ENCODE measurements around the gene PPP4R4. TPM values are rescaled to one million over a fixed set of nuclear protein-coding genes. Genes with fewer than 3 reads are reported as not detected.
"Not testable (repeated sequence)": the region's sequence is repeated elsewhere in the genome, so short reads cannot be mapped to it uniquely, and the experiment has no call there.

The PPP4R4 gene
- total RNA-seq, 1 donor from 2014 or later, result 5.9 TPM

DNA sequence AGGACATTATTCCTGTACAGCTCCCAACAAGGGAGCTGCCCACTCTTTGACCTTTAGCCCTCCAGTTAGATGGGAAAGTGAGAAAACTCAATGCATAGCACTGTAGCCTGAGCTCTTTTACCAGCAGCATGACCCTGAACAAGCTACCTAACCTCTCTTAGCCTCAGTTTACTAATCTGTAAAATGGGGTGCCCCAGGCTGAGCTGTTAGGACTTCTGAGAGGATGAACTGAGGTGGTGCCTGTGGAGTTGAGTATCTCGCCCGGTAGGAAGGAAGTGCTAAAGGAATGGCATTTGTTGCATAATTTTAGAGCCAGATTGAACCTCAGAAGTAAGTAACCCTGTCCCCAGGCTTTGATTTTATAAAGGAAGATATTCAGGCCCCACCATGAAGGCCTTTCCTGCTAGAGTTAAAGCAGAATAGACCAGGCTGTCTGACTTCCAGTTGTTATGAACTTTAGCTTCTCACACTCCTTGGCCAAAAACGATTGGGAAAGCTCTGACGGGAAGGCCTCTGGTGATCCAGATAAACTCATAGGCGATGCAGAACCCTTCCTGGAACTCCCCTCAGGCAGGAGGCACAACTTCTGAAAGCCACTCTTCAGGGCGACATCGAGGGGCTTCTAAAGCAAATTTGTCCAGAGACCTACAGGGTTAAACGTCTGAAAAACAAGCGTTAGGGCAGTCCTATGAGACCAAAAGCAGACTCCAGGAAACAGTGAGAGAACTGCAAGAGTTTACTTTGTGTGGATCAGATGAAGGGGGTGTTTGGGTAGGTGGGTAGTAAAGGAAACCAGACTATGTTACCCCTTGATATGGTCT, 121.4 kb downstream of the PPP4R4 start:
- DNase-seq, result no peak
- no peak for ATAC-seq
- H3K4me3 ChIP-seq, result no peak overlapping the region
- intact Hi-C loops (cut with DNase I), result no loop called here
- H3K27me3 ChIP-seq (ENCODE audit: low read depth), result peaks cover 12% of the 10 kb centered on the region
- TF ChIP-seq, protein P1, sequence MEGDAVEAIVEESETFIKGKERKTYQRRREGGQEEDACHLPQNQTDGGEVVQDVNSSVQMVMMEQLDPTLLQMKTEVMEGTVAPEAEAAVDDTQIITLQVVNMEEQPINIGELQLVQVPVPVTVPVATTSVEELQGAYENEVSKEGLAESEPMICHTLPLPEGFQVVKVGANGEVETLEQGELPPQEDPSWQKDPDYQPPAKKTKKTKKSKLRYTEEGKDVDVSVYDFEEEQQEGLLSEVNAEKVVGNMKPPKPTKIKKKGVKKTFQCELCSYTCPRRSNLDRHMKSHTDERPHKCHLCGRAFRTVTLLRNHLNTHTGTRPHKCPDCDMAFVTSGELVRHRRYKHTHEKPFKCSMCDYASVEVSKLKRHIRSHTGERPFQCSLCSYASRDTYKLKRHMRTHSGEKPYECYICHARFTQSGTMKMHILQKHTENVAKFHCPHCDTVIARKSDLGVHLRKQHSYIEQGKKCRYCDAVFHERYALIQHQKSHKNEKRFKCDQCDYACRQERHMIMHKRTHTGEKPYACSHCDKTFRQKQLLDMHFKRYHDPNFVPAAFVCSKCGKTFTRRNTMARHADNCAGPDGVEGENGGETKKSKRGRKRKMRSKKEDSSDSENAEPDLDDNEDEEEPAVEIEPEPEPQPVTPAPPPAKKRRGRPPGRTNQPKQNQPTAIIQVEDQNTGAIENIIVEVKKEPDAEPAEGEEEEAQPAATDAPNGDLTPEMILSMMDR (IDR thresholded peaks at IDR 0.05), result no peak
- H3K27ac ChIP-seq, result no peak overlapping the region
- no peaks in the 10 kb centered on the region for H3K9me3 ChIP-seq
- no peaks in the 10 kb centered on the region for H3K36me3 ChIP-seq
- H3K4me1 ChIP-seq, result no peaks in the 10 kb centered on the region

DNA sequence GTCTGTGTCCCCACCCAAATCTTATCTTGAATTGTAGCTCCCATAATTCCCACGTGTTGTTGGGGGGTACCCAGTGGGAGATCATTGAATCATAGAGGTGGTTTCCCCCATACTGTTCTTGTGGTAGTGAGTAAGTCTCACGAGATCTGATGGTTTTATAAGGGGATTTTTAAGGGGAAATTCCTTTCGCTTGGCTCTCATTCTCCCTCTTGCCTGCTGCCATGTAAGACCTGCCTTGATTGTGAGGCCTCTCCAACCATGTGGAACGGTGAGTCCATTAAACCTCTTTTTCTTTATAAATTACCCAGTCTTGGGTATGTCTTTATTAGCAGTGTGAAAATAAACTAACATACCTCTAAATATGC, 122.0 kb downstream of the PPP4R4 start:
- H3K36me3 ChIP-seq; H3K4me1 ChIP-seq; H3K27ac ChIP-seq; DNase-seq; H3K9me3 ChIP-seq; ATAC-seq; H3K4me3 ChIP-seq; intact Hi-C loops (cut with DNase I): not testable (repeated sequence)
- peaks cover 12% of the 10 kb centered on the region for H3K27me3 ChIP-seq (ENCODE audit: low read depth)

DNA sequence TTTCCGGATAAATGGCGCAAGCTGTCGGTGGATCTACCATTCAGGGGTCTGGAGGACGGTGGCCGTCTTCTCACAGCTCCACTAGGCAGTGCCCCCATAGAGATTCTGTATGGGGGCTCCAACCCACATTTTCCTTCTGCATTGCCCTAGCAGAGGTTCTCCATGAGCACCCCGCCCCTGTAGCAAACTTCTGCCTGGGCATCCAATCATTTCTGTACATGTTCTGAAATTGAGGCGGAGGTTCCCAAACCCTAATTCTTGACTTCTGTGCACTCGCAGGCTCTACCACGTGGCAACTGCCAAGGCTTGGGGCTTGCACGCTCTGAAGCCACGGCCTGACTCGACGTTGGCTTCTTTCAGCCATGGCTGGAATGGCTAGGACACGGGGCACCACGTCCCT, 124.0 kb downstream of the PPP4R4 start:
- H3K27me3 ChIP-seq (ENCODE audit: low read depth), result peaks cover 12% of the 10 kb centered on the region
- no peaks in the 10 kb centered on the region for H3K9me3 ChIP-seq
- TF ChIP-seq, protein P1 (IDR thresholded peaks at IDR 0.05), result no peak
- H3K36me3 ChIP-seq, result no peaks in the 10 kb centered on the region
- no peak overlapping the region for H3K27ac ChIP-seq
- ATAC-seq, result no peak
- no peak overlapping the region for H3K4me3 ChIP-seq
- no peak for DNase-seq
- H3K4me1 ChIP-seq, result no peaks in the 10 kb centered on the region
- intact Hi-C loops (cut with DNase I), result no loop called here

DNA sequence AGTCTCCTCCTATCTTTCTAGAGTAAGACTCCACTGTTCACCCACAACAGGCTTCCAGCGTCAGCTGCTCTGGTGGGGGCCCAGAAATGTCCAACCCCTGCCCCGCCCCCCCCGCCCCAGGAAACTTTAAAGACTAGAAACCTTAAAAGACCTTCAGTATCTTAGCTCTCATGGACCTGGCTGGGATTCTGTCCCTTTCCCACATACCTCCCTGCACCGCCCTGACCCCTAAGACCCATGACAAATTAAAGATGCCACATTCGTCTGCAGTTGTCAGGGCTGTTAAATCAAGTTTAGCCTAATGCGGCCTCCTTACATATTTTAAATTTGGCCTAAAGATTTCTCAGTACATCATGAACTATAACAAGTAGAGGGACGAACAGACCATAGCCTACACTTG, 129.0 kb downstream of the PPP4R4 start:
- no peak overlapping the region for H3K27ac ChIP-seq
- H3K36me3 ChIP-seq, result no peaks in the 10 kb centered on the region
- no peak for ATAC-seq
- H3K27me3 ChIP-seq (ENCODE audit: low read depth), result peaks cover 3% of the 10 kb centered on the region
- H3K4me3 ChIP-seq, result no peak overlapping the region
- DNase-seq, result no peak
- H3K4me1 ChIP-seq, result no peaks in the 10 kb centered on the region
- intact Hi-C loops (cut with DNase I), result no loop called here
- peaks cover 9% of the 10 kb centered on the region for H3K9me3 ChIP-seq
- TF ChIP-seq, protein P1 (IDR thresholded peaks at IDR 0.05), result no peak

DNA sequence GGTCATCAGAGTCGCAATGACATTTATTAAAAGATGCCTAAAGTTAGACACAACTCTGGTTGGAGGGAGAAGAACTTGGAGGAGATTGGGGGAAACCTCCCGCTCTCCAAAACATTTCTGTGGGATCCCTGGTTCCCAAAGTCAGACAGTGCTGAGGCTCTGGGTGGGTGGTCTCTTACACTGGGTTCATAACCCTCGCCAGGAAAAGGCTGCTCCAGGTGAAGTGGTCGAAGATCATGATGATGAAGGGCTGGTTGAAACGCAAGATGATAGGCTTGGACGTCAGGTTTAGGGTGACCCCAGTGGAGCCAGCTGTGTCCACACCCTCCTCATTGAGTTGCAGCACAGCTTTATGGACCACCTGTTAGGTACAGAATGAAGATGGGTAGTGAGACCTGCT, 130.1 kb downstream of the PPP4R4 start:
- Histone ChIP-seq H3K4me1 (no peaks in the 10 kb centered on the region), H3K27me3 (ENCODE audit: low read depth) (no peaks in the 10 kb centered on the region), H3K36me3 (no peaks in the 10 kb centered on the region), H3K9me3 (peaks cover 9% of the 10 kb centered on the region), H3K4me3 (no peak overlapping the region), H3K27ac (no peak overlapping the region)
- TF ChIP-seq, protein P1 (IDR thresholded peaks at IDR 0.05), result no peak
- ATAC-seq (no peak), DNase-seq (no peak)
- intact Hi-C loops (cut with DNase I), result no loop called here

DNA sequence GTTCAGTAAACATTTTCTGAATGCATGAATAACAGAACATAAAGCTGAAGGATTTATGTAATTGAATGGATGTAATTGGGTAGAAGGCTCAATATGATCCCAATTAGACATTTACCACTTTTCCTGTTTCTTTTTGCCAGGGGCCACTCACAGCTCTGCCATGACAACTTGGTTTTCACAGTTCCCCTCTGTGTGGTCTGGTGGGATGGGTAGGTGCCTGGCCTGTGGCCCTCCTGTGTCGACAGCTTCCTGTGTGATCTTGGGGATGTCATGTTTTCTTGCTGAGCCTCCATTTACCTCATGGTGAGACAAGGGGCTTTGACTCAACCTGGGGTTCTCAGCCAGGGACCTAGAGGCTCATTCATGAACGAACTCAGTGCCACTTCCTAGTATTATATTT, 131.5 kb downstream of the PPP4R4 start:
- intact Hi-C loops (cut with DNase I), result no loop called here
- no peak overlapping the region for H3K27ac ChIP-seq
- no peaks in the 10 kb centered on the region for H3K36me3 ChIP-seq
- H3K9me3 ChIP-seq, result peaks cover 9% of the 10 kb centered on the region
- DNase-seq (no peak), ATAC-seq (no peak)
- no peak overlapping the region for H3K4me3 ChIP-seq
- TF ChIP-seq, protein P1 (IDR thresholded peaks at IDR 0.05), result no peak
- no peaks in the 10 kb centered on the region for H3K27me3 ChIP-seq (ENCODE audit: low read depth)
- H3K4me1 ChIP-seq, result no peaks in the 10 kb centered on the region

All from lower lobe of right lung (tissue), 2 donors.